Measurements from ENCODE around the gene PGRMC2.

- TF ChIP-seq CTCF (IDR thresholded peaks at IDR 0.05; ENCODE audit: low read depth, low read length), result no peak
- no peak for TF ChIP-seq POLR2A (IDR thresholded peaks at IDR 0.05; ENCODE audit: extremely low read depth, insufficient read length)
Observed at GRCh38 chr4:128285085-128285997, 2.3 kb downstream of the PGRMC2 start.

Measured in NB4 (cell line).